GM12878 (cell line): ENCODE results near the gene MMP15. TPM values are rescaled to one million over a fixed set of nuclear protein-coding genes. Genes with fewer than 3 reads are reported as not detected.

Experiments
- ATAC-seq: fragments of 200-7000 bp; cut with Tn5 transposase; 3 replicates; pipeline ENCODE4 v1.9.1; 2020; ENCODE audit warnings: mild to moderate bottlenecking, moderate library complexity
- BruUV-seq: library from RNA; stranded (reverse); fragments of 400-500 nt; replicated peaks from 2 replicates; lab custom pipeline; 2021; lab: Mats Ljungman, UMichigan
- CTCF ChIA-PET: fragments of 300-600 bp; sonication (Branson Sonifier 250); formaldehyde crosslinking; extraction: SDS; loops from one replicate; lab custom pipeline; 2021; ENCODE audit warnings: inconsistent platforms; lab: Yijun Ruan, JAX
- POLR2A ChIA-PET: fragments of 350-600 bp; formaldehyde crosslinking; extraction: SDS; loops from one replicate; lab custom pipeline; 2021; ENCODE audit warnings: inconsistent platforms; lab: Charles Lee
- RAD21 ChIA-PET: fragments of 300-600 bp; sonication (Branson Sonifier 250); formaldehyde crosslinking; loops from one replicate; lab custom pipeline; 2023; ENCODE audit warnings: antibody characterized with exemption; ENCODE audit not compliant: unreplicated experiment; lab: Charles Lee
- SMC1A ChIA-PET: fragments of 300-600 bp; sonication (Branson Sonifier 250); formaldehyde crosslinking; loops from one replicate; lab custom pipeline; 2023; ENCODE audit not compliant: unreplicated experiment, uncharacterized antibody; lab: Charles Lee
- DNase-seq: peaks from one replicate; pipeline ENCODE4 v3.0.0-alpha.2; 2011; ENCODE audit warnings: low read depth, low spot score
- FAIRE-seq: peaks from 3 replicates; lab custom pipeline; 2011; peaks lifted over from hg19 to GRCh38; lab: Jason Lieb, UNC
- H2AFZ ChIP-seq: 2 replicates; pipeline ENCODE4 v1.6.0; 2011; ENCODE audit warnings: low read depth, low read length, control low read depth; ENCODE audit not compliant: control insufficient read depth
- H3K27ac ChIP-seq: 2 replicates; pipeline ENCODE4 v1.5.1; 2011; ENCODE audit warnings: control low read depth; ENCODE audit not compliant: control insufficient read depth, insufficient read depth
- H3K27me3 ChIP-seq, 2 experiments: replicated peaks in 1 of 2; 2 replicates each; pipeline versions ENCODE4 v1.6.0 to v1.6.1; 2011; ENCODE audit warnings: low read length in 1 of 2; ENCODE audit not compliant: control insufficient read depth in 2 of 2, insufficient read depth in 2 of 2
- H3K36me3 ChIP-seq, 2 experiments: 2 replicates each; pipeline ENCODE4 v1.5.1; 2011; ENCODE audit warnings: low read length in 1 of 2; ENCODE audit not compliant: control insufficient read depth in 2 of 2, insufficient read depth in 2 of 2
- H3K4me1 ChIP-seq: 2 replicates; pipeline ENCODE4 v1.6.1; 2011; ENCODE audit warnings: mild to moderate bottlenecking, low read length, moderate library complexity, mixed read lengths; ENCODE audit not compliant: control insufficient read depth, insufficient read depth
- H3K4me2 ChIP-seq: 2 replicates; pipeline ENCODE4 v1.6.0; 2011; ENCODE audit warnings: control low read depth; ENCODE audit not compliant: control insufficient read depth, insufficient read depth
- H3K4me3 ChIP-seq: fragments of 200-600 bp; sonication (generic); 2 replicates; pipeline ENCODE4 v1.5.1; 2016
- H3K79me2 ChIP-seq: 2 replicates; pipeline ENCODE4 v1.6.0; 2011; ENCODE audit warnings: low read length; ENCODE audit not compliant: control insufficient read depth, insufficient read depth
- H3K9ac ChIP-seq: 2 replicates; pipeline ENCODE4 v1.8.0; 2011; ENCODE audit warnings: low read length, control low read depth, mixed read lengths; ENCODE audit not compliant: control insufficient read depth, insufficient read depth
- H3K9me3 ChIP-seq: replicated peaks from 3 replicates; pipeline ENCODE4 v1.5.1; 2011; ENCODE audit warnings: mild to moderate bottlenecking, low read length; ENCODE audit not compliant: control insufficient read depth, insufficient read depth
- H4K20me1 ChIP-seq: 2 replicates; pipeline ENCODE4 v1.6.0; 2011; ENCODE audit not compliant: control insufficient read depth, insufficient read depth
- CEBPZ ChIP-seq: fragments of 150-350 bp; IDR thresholded peaks from 2 replicates; pipeline ENCODE4 v1.6.1; 2016; ENCODE audit warnings: low read depth, low read length
- CHD4 ChIP-seq: fragments of 200-600 bp; sonication (generic); IDR thresholded peaks from 2 replicates; pipeline ENCODE4 v1.6.1; 2016; ENCODE audit warnings: mild to moderate bottlenecking
- CREB1 ChIP-seq: IDR thresholded peaks from 2 replicates; pipeline ENCODE4 v1.6.1; 2012; ENCODE audit warnings: low read depth, mild to moderate bottlenecking, inconsistent platforms
- HDGF ChIP-seq: fragments of 450-650 bp; IDR thresholded peaks from 2 replicates; pipeline ENCODE4 v1.6.1; 2016; ENCODE audit warnings: antibody characterized with exemption
- NR2F1 ChIP-seq: fragments of 450-650 bp; conservative IDR thresholded peaks from 2 replicates; pipeline ENCODE4 v1.6.1; 2017; ENCODE audit warnings: mild to moderate bottlenecking
- PML ChIP-seq: IDR thresholded peaks from 2 replicates; pipeline ENCODE4 v1.6.1; 2012; ENCODE audit warnings: low read length, inconsistent platforms
- REST ChIP-seq: IDR thresholded peaks from 2 replicates; pipeline ENCODE4 v1.6.1; 2012; ENCODE audit warnings: mild to moderate bottlenecking, low read depth, low read length
- SIN3A ChIP-seq: IDR thresholded peaks from 2 replicates; pipeline ENCODE4 v1.6.1; 2012; ENCODE audit warnings: low read depth, low read length, improper control_type of control experiment
- YY1 ChIP-seq: IDR thresholded peaks from 2 replicates; pipeline ENCODE4 v1.6.1; 2011; ENCODE audit warnings: low read depth, mild to moderate bottlenecking, low read length
- ZBTB33 ChIP-seq: fragments of 450-650 bp; IDR thresholded peaks from 2 replicates; pipeline ENCODE4 v1.6.1; 2017; ENCODE audit warnings: mild to moderate bottlenecking
- ZBTB40 ChIP-seq: fragments of 450-650 bp; IDR thresholded peaks from 2 replicates; pipeline ENCODE4 v1.6.1; 2016; ENCODE audit warnings: mild to moderate bottlenecking, moderate library complexity, borderline replicate concordance
- WGBS: methylation state at CpG from one replicate; pipeline ENCODE4 v1.1.6; 2016; ENCODE audit warnings: low lambda C conversion rate; ENCODE audit not compliant: insufficient replicate concordance, insufficient coverage; ENCODE audit errors: missing lambda C conversion rate; 5-methylcytosine and 5-hydroxymethylcytosine counted together
- in situ Hi-C: fragments of 300-500 bp; cut with MboI; formaldehyde crosslinking; loops from 9 replicates; pipeline ENCODE4 v1.14.3; 2018; ENCODE audit warnings: mixed read lengths
- intact Hi-C: fragments of 100-400 bp; cut with micrococcal nuclease; formaldehyde crosslinking; loops from one replicate; pipeline ENCODE4 v1.14.2; 2022; ENCODE audit not compliant: unreplicated experiment
- polyA plus RNA-seq, 11 experiments: library from polyadenylated mRNA; depleted of rRNA in 4 of 11; unstranded in 6 of 11; stranded (reverse) in 5 of 11; fragments of >200 nt; fragmentation: Nextera tagmentation in 4 of 11; fragmentation: Illumina TruSeq in 1 of 11; extraction: Ambion mirVana in 4 of 11; extraction: Trizol in 1 of 11; gene quantifications; 1 replicate in 1 of 11; 2 replicates in 10 of 11; pipeline versions ENCODE4 v1.2.1 to v1.2.3, GENCODE V29; 2011 to 2016; ENCODE audit warnings: inconsistent platforms in 2 of 11, missing spikeins in 2 of 11, low read depth in 1 of 11
- total RNA-seq, 4 experiments: library from RNA; depleted of rRNA in 3 of 4; stranded (reverse); fragments of >200 nt in 3 of 4; fragmentation: Illumina TruSeq in 1 of 4; extraction: Trizol in 1 of 4; gene quantifications; 2 replicates each; pipeline versions ENCODE4 v1.2.1 to v1.2.3, GENCODE V29; 2013 to 2021

MMP15 gene
- total and polyA plus RNA-seq, 10 of the 15 experiments (the other 5 are each of a cell fraction or from before 2014, with no cell fraction given): 0.08 to 0.56 (median 0.10) TPM; not detected in 7

GRCh38 chr16:57996406-57997175 lies 29.0 kb upstream of the MMP15 start:
- 97% methylated on average over 59 of the region's 62 CpGs for WGBS
- CTCF ChIA-PET: no interaction called here
- H2AFZ ChIP-seq: no peak overlapping the region
- H4K20me1 ChIP-seq: no peaks in the 10 kb centered on the region
- peaks cover 8% of the 10 kb centered on the region for H3K79me2 ChIP-seq
- no peak overlapping the region for H3K9ac ChIP-seq
- peaks cover 5% of the 10 kb centered on the region for H3K4me1 ChIP-seq
- intact Hi-C loops: no loop called here
- in situ Hi-C loops: no loop called here
- FAIRE-seq (no peak), DNase-seq (no peak), ATAC-seq (no peak)
- no peaks in the 10 kb centered on the region for H3K9me3 ChIP-seq
- RAD21 ChIA-PET: no interaction called here
- H3K27me3 ChIP-seq: no peaks in the 10 kb centered on the region
- POLR2A ChIA-PET: no interaction called here
- H3K4me3 ChIP-seq: no peak overlapping the region
- no peak overlapping the region for H3K4me2 ChIP-seq
- no peak overlapping the region for H3K27ac ChIP-seq
- H3K36me3 ChIP-seq: no peaks in the 10 kb centered on the region; a peak in 1 of 4 replicates
- SMC1A ChIA-PET: no interaction called here
- BruUV-seq: no TSS peak
- TF ChIP-seq ZBTB40 (no peak), YY1 (no peak), PML (no peak), CHD4 (no peak), REST (no peak), CREB1 (no peak), NR2F1 (no peak), SIN3A (no peak), ZBTB33 (no peak), CEBPZ (no peak), HDGF (no peak)
